ENCODE measurements around the gene RNF130.

GRCh38 chr5:180027459-180028089 is 44.0 kb downstream of the RNF130 start:
- TF ChIP-seq CTCF (IDR thresholded peaks at IDR 0.05; ENCODE audit: low read length) (no peak), EZH2 (IDR thresholded peaks at IDR 0.05; ENCODE audit: borderline replicate concordance, low read length) (no peak)

Data from OCI-LY1 (cell line).